Measurements from ENCODE around the gene CAMK1D. TPM values are rescaled to one million over a fixed set of nuclear protein-coding genes. Genes with fewer than 3 reads are reported as not detected.

CAMK1D gene
- total and polyA plus RNA-seq, 2 of the 8 experiments (the other 6 are each of a cell fraction or from before 2014, with no cell fraction given), result 3.5 to 10.6 TPM

GRCh38 chr10:12351447-12351846 is 2.1 kb downstream of the CAMK1D start:
- Histone ChIP-seq H2AK5ac (ENCODE audit: low read depth, low read length) (no peak overlapping the region), H2BK5ac (ENCODE audit: low read depth, low read length) (no peak overlapping the region), H4K20me1 (replicated peaks in 1 of 2; ENCODE audit: control insufficient read depth in 1 of 2, insufficient read depth in 2 of 2, low read length in 2 of 2) (peaks cover 0 to 3% of the 10 kb centered on the region in 2 experiments), H4K91ac (replicated peaks; ENCODE audit: insufficient read length, low read length) (no peak overlapping the region), H3K14ac (ENCODE audit: insufficient read length) (no peak overlapping the region), H3K27me3 (replicated peaks in 1 of 4; ENCODE audit: control insufficient read depth in 3 of 4, extremely low read depth in 1 of 4, insufficient read depth in 3 of 4, low read length in 3 of 4) (peaks cover 0 to 27% (median 24%) of the 10 kb centered on the region in 4 experiments; a peak in 6 of 7 replicates), H3K23me2 (ENCODE audit: low read depth, low read length) (peaks cover 11% of the 10 kb centered on the region), H4K5ac (ENCODE audit: insufficient read length, low read depth, low read length) (no peak overlapping the region), H2AFZ (ENCODE audit: low read length) (no peak overlapping the region), H3K27ac (ENCODE audit: low read depth, low read length) (no peak overlapping the region), H2BK20ac (ENCODE audit: low read length) (no peak overlapping the region), H3K18ac (ENCODE audit: extremely low read depth, low read length) (no peak overlapping the region), H3K56ac (replicated peaks; ENCODE audit: insufficient read length, low read depth, low read length) (no peak overlapping the region), H3K79me1 (ENCODE audit: low read depth, low read length) (no peaks in the 10 kb centered on the region), H3K36me3 (ENCODE audit: control insufficient read depth in 2 of 4, insufficient read depth in 4 of 4, low read length in 3 of 4) (no peaks in the 10 kb centered on the region), H2BK12ac (ENCODE audit: low read depth, low read length) (no peak overlapping the region), H3K4me3 (ENCODE audit: extremely low read depth in 1 of 4, insufficient read depth in 2 of 4, low read depth in 3 of 4, low read length in 4 of 4) (peak overlapping the region in 2 of 4 experiments; percentile 56 to 83; a peak in 2 of 8 replicates), H3K79me2 (ENCODE audit: control insufficient read depth in 1 of 2, insufficient read depth in 2 of 2, low read length in 2 of 2) (peaks cover 0 to 13% of the 10 kb centered on the region in 2 experiments; a peak in 2 of 4 replicates), H4K8ac (ENCODE audit: extremely low read depth, insufficient read depth, low read length) (no peak overlapping the region), H3K9ac (replicated peaks in 1 of 4; ENCODE audit: extremely low read depth in 1 of 4, low read depth in 3 of 4, low read length in 3 of 4) (no peak overlapping the region), H3K4me1 (replicated peaks in 1 of 4; ENCODE audit: control insufficient read depth in 3 of 4, insufficient read depth in 4 of 4, low read length in 3 of 4) (peaks cover 8 to 24% (median 14%) of the 10 kb centered on the region in 4 experiments), H3K23ac (ENCODE audit: insufficient read length) (no peak overlapping the region), H2BK120ac (replicated peaks; ENCODE audit: low read depth, low read length) (no peak overlapping the region), H3K4me2 (ENCODE audit: insufficient read depth in 1 of 2, low read depth in 2 of 2, low read length in 2 of 2) (peak overlapping the region; percentile 97 to 100), H3K4ac (replicated peaks; ENCODE audit: insufficient read length, low read depth, low read length) (no peak overlapping the region), H2BK15ac (ENCODE audit: low read length) (no peak overlapping the region), H3K9me3 (ENCODE audit: insufficient read depth in 2 of 2, low read depth in 1 of 2, low read length in 1 of 2) (no peaks in the 10 kb centered on the region)
- ChIA-PET POLR2A (ENCODE audit: partially characterized antibody) (no interaction called here), CTCF (ENCODE audit: partially characterized antibody) (interaction anchor here (0.9 to 1.2 kb wide), 2 partner anchors 305 to 358 kb away, joined by 3 to 5 read pairs; no protein-coding TSS in a partner anchor)
- DNase-seq (ENCODE audit: low read depth in 1 of 2, low spot score in 2 of 2) (no peak), FAIRE-seq (no peak)
- WGBS, 2 experiments (ENCODE audit: extremely low coverage in 1 of 2, insufficient coverage in 1 of 2, insufficient read length in 1 of 2, insufficient replicate concordance in 2 of 2, low coverage in 1 of 2, low lambda C conversion rate in 2 of 2, missing lambda C conversion rate in 1 of 2), result 62% methylated on average over 8 of the region's 8 CpGs; no CpG with 5 or more reads in 1 of the 2 experiments
- TF ChIP-seq TCF12 (IDR thresholded peaks at IDR 0.05; ENCODE audit: low read depth, low read length), result no peak
- TF ChIP-seq SP4 (IDR thresholded peaks at IDR 0.05; ENCODE audit: low read length), result no peak
- TF ChIP-seq MAFK (IDR thresholded peaks at IDR 0.05; ENCODE audit: low read depth, low read length), result no peak
- TF ChIP-seq SUZ12 (IDR thresholded peaks at IDR 0.05; ENCODE audit: low read length), result no peak
- TF ChIP-seq CBX5 (IDR thresholded peaks at IDR 0.05; ENCODE audit: low read depth, low read length), result no peak
- no peak for TF ChIP-seq RXRA (IDR thresholded peaks at IDR 0.05; ENCODE audit: insufficient read depth, low read depth, low read length)
- no peak for TF ChIP-seq TEAD4 (IDR thresholded peaks at IDR 0.05; ENCODE audit: low read depth, low read length)
- TF ChIP-seq JUND (IDR thresholded peaks at IDR 0.05; ENCODE audit: low read length), result no peak
- TF ChIP-seq RAD21 (IDR thresholded peaks at IDR 0.05 in 1 of 2, conservative IDR thresholded peaks at IDR 0.05 in 1 of 2; ENCODE audit: low read depth in 2 of 2, low read length in 2 of 2), result no peak
- TF ChIP-seq RFX5 (IDR thresholded peaks at IDR 0.05; ENCODE audit: borderline replicate concordance, low read depth, low read length), result no peak
- no peak for TF ChIP-seq CTBP2 (IDR thresholded peaks at IDR 0.05; ENCODE audit: borderline replicate concordance, insufficient read depth, insufficient read length, low read length)
- no peak for TF ChIP-seq SP1 (IDR thresholded peaks at IDR 0.05; ENCODE audit: low read depth, low read length)
- no peak for TF ChIP-seq GTF2F1 (IDR thresholded peaks at IDR 0.05; ENCODE audit: borderline replicate concordance, low read depth, low read length)
- no peak for TF ChIP-seq JUN (IDR thresholded peaks at IDR 0.05; ENCODE audit: low read depth, low read length)

Measured in H1 (cell line).